NCI-H2171 (cell line): Measurements from ENCODE around the gene ATXN1.
A peak's percentile ranks its signal among the peaks of the same experiment; 100 is the strongest.

Source experiments
- DNase-seq: peaks from one replicate; lab custom pipeline; 2025; lab: John Stamatoyannopoulos, UW

The ATXN1 gene

DNA sequence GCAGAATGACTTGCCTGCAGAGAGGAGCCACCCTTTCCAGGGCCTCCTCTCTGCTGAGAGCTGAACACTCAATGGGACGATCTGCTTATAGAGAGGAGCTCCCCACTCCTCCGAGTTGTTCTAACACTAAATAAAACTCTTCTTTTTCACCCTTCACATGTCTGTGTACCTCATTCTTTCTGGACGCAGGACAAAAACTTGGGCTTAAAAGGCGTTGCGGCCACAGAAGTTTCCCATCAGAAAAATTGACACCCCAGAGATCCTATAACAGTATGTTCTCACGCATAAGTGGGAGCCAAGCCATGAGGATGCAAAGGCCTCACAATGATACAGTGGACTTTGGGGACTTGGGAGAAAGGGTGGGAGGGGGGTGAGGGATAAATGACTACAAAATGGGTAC lies 401.7 kb downstream of the ATXN1 start:
- DNase-seq = no peak

DNA sequence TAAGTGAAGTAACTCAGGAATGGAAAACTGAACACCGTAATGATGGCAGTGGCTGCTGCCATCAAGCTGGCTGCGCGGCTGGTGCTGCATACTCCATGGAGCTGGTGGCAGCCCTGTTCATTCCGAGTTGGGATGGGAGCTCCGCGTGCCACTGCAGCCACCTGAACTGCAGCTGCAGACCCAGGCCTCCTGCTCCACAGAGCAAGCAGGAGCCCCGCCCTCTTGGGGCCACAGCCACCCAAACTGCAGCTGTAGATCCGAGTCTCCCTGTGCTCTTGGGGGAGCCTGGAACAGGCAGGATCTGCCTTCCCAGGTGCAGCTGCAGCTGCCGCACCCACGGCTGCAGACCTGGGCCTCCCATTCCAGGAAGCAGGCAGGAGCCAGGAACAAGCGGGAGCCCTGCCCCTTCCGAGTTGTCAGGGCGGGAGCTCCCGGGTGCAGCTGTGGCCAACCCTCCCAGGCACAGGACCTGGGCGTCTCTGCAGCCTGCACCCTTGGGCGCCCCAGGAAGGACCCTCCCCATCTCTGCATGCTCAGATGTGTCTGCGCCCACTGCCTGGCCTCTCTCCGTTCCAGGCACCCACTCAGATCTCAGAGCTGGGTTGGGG lies 402.6 kb downstream of the ATXN1 start:
- no peak for DNase-seq

- no peak for DNase-seq
These were observed 405.4 kb downstream of the ATXN1 start for GRCh38 chr6:16355699-16356446.

- DNase-seq = no peak
These were observed 406.0 kb downstream of the ATXN1 start for GRCh38 chr6:16355238-16355637.

- no peak for DNase-seq
These were observed 406.6 kb downstream of the ATXN1 start for GRCh38 chr6:16354692-16355091.

GRCh38 chr6:16352821-16353438 lies 408.3 kb downstream of the ATXN1 start:
- DNase-seq = no peak

DNA sequence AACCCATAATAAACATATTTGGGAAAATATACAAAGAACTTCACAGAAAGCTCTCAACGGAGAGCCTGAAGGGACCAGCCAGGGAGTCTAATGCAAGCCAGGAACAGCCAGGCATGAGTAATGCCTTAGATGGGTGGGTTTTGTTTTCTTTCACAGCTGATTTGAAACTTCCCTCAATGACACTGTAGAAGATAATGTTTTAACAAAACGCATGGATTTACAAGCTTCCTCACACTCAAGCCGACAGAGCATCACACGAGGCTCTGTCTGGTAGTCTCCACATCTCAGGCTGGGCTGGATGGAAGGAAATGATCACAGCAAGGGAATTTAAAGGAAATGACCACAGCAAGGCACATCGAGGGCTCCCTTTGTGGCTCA lies 409.0 kb downstream of the ATXN1 start:
- DNase-seq = no peak

DNA sequence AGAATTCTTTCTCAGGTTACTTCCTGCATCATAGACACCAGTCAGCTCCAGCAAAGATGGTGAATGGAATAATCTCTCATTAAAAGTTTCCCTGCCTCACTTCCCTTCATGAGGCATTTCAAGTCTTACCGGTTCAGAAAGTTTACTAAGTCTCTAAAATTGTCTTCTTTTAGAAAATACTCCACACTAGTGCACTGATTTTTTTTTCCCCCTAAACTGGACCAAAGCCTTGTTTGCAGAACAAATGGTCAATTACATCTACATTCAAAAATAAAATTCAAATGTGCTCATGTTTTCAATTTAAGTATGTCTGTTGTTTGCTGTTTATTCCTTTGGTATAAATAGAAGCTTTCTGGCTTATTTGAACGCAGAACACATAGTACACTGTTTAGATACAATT lies 411.7 kb downstream of the ATXN1 start:
- no peak for DNase-seq

GRCh38 chr6:16346831-16347230 lies 414.4 kb downstream of the ATXN1 start:
- DNase-seq = no peak

DNA sequence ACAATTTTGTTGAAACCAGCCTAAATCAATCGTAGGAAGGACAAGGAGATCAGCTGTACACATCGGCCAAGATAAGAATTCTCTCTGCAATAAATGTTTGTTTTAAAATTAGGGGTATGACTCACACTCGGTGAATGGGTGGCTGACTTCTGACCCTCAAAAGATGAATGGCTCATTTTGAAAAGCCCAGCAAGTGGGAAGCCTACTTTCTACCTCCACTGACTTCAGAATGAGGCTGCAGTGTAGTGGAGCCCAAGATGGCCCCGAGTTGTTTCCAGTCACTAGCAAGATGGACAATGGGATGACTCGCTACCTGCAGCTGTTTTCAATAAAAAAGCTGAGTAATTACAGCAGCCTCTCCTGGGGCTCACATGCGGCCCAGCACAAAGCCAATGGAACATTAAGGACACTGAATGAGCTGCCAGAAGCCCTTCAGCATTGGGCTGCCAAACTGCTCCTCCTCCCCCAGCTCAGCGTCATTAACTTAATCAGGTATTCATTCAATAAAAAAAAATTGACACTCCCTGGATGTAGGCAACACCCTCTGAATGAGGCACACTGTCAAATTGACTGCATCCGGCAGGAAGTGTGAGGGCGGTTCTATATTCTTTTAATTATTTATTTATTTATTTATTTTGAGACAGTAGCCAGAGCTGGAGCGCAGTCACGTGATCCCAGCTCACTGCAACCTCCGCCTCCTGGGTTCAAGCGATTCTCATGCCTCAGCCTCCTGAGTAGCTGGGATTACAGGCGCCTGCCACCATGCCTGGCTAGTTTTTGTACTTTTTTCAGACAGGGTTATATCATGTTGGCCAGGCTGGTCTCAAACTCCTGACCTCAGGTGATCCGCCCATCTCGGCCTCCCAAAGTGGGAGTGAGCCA lies 415.6 kb downstream of the ATXN1 start:
- DNase-seq = no peak

DNA sequence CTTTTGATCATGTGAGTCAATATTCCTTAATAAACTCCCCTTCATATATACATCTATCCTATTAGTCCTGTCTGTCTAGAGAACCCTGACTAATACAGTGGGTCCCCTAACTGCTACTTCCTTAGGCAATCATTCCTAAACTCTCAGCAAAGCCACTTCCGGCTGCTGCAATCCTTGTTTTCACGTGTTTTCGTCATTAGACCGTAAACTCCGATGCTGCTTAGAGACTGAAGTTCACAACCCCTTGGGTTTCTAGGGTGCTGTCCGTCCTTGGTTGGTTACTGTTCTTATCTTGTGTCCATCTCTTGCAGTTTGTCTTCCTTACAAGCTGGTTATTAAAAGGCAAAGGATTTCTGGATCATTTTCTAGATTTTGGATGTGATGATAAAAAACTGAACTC lies 416.5 kb downstream of the ATXN1 start:
- no peak for DNase-seq

- DNase-seq = no peak
These were observed 417.7 kb downstream of the ATXN1 start for GRCh38 chr6:16343593-16343992.

DNA sequence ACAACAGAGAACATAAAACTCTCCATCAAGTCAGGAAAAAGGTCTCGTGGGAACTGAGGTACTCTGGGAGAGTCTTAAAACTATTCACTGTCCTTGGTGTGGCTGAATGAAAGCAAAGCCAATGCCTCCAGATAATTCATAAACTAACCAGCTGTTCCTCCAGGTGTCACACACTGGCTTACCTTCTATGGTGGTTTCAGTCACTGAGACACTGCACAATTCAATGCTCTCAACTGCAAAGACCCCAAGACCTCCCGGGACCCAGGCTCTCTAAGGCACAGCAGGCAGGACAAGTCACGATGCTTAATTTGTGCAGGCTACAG lies 422.0 kb downstream of the ATXN1 start:
- DNase-seq = no peak

DNA sequence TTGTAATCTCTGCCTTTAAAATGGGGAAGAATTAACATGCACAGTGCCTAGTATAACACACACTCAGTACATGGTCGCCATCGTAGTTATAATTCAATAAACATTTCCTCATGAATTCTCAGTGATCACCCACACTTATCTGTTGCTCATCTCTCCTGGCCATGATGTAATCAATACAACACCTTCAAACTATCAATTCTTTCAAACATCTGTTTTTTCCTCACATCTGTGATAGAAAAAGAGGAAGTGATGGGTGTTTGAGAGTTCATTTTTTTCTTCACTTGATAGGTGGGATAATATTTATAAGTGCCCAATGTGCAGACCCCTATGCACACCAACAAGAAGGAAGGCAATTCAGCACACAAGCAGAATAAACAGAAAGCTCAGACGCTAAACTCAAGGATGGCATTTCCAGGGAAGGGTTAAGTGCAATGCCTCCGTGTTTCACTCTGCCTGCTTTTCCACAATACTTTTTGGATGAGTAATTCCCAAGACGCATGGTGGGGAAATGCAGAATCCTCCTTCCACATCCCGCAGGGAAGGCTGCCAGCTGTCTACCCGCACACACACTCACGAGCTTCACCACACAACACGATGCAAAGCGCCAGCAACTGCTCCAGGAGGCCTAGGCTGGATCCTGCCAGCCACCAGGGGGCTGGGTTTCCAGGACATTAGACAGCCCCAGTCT lies 422.5 kb downstream of the ATXN1 start:
- DNase-seq = peak; percentile 57

GRCh38 chr6:16337295-16337975 lies 423.8 kb downstream of the ATXN1 start:
- peak; percentile 71 for DNase-seq

- DNase-seq = no peak
These were observed 424.4 kb downstream of the ATXN1 start for GRCh38 chr6:16336911-16337294.

GRCh38 chr6:16336056-16336818 lies 425.0 kb downstream of the ATXN1 start:
- DNase-seq = no peak

DNA sequence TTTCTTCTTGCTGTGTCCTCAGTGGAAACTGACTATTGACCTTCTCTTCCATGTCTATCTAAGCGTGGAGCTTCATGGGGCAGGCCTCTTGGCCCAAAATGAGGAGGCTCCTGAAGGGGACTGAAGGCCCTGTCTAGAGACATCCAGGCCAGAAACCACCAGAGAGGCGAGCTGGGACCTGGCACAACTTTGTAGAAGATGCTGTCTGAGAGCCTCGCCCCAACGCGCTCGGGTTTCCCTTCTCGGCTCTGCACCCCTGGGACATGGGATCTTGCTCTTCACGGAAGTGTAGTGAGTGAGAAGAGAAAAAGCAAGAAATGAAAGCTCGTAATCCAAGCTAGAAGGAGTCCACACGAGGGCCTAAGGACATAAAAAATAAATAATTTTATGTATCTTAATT lies 426.1 kb downstream of the ATXN1 start:
- no peak for DNase-seq

GRCh38 chr6:16334671-16335070 lies 426.6 kb downstream of the ATXN1 start:
- DNase-seq = no peak

GRCh38 chr6:16333580-16333979 lies 427.7 kb downstream of the ATXN1 start:
- no peak for DNase-seq

DNA sequence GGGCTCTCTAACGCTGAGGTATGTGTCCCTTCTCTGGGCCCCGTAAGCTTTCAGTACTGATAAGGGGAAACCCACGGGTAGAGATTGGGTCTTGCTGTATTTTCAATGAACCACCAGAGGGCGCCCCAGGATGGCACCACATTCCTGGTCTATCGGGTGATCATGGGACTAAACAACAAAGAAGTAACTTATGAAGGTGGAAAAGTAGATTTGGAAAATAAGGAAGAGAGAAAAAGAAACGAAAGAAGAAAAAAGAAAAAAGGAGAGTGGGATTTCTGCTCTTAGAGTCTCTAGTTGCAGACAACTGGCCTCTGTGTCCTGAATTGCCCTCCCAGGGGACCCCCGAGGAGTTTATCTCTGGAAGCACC lies 429.1 kb downstream of the ATXN1 start:
- peak; percentile 32 for DNase-seq
